SK-N-SH (cell line): ENCODE data around the gene COL4A3. TPM values are rescaled to one million over a fixed set of nuclear protein-coding genes. Genes with fewer than 3 reads are reported as not detected.

Experiments used
- CTCF ChIA-PET: fragments of 300-600, 350-600 bp; formaldehyde crosslinking; extraction: SDS; loops from one replicate; lab custom pipeline; 2021; lab: Yijun Ruan, JAX
- POLR2A ChIA-PET: fragments of 350-600 bp; sonication (Branson Sonifier 250); formaldehyde crosslinking; extraction: SDS; loops from one replicate; lab custom pipeline; 2020; ENCODE audit warnings: antibody characterized with exemption, inconsistent platforms; lab: Yijun Ruan, JAX
- DNase-seq: peaks from one replicate; pipeline ENCODE4 v3.0.0; 2012
- H2AFZ ChIP-seq: fragments of 200-600 bp; sonication (generic); 2 replicates; pipeline ENCODE4 v1.8.1; 2016; ENCODE audit warnings: antibody characterized with exemption, mild to moderate bottlenecking, low read depth
- H3F3A ChIP-seq: fragments of 200-600 bp; sonication (generic); replicated peaks from 2 replicates; pipeline ENCODE3; 2016; ENCODE audit warnings: antibody characterized with exemption, mild to moderate bottlenecking; ENCODE audit not compliant: insufficient read depth
- H3K27ac ChIP-seq, 2 experiments: fragments of 200-500 bp in 1 of 2; fragments of 200-600 bp in 1 of 2; sonication (Bioruptor generic) in 1 of 2; sonication (generic), shearing (Covaris generic) in 1 of 2; 2 replicates each; pipeline versions ENCODE4 v1.5.1 to v1.6.1; 2014 to 2016; ENCODE audit warnings: low read depth in 2 of 2, inconsistent platforms in 1 of 2, low read length in 1 of 2, mild to moderate bottlenecking in 1 of 2, mixed read lengths in 1 of 2
- H3K27me3 ChIP-seq: fragments of 200-600 bp; sonication (generic), shearing (Covaris generic); 2 replicates; pipeline ENCODE4 v1.6.1; 2016; ENCODE audit warnings: mixed run types; ENCODE audit not compliant: insufficient read depth
- H3K36me3 ChIP-seq, 2 experiments: fragments of 200-500 bp in 1 of 2; fragments of 200-600 bp in 1 of 2; sonication (Bioruptor generic) in 1 of 2; sonication (generic) in 1 of 2; replicated peaks in 1 of 2; 2 replicates each; pipeline versions ENCODE3 to v1.5.1; 2014 to 2016; ENCODE audit warnings: low read length in 1 of 2, mild to moderate bottlenecking in 1 of 2; ENCODE audit not compliant: insufficient read depth in 2 of 2, control insufficient read depth in 1 of 2
- H3K4me1 ChIP-seq, 2 experiments: fragments of 200-500 bp in 1 of 2; fragments of 200-600 bp in 1 of 2; sonication (Bioruptor generic) in 1 of 2; sonication (generic), shearing (Covaris generic) in 1 of 2; 2 replicates each; pipeline versions ENCODE4 v1.5.1 to v1.6.1; 2014 to 2016; ENCODE audit warnings: low read depth in 1 of 2, low read length in 1 of 2, mixed run types in 1 of 2; ENCODE audit not compliant: insufficient read depth in 2 of 2, control insufficient read depth in 1 of 2
- H3K4me2 ChIP-seq: fragments of 200-600 bp; sonication (generic), shearing (Covaris generic); 2 replicates; pipeline ENCODE4 v1.6.1; 2017; ENCODE audit warnings: mixed run types
- H3K4me3 ChIP-seq, 2 experiments: fragments of 200-500 bp in 1 of 2; fragments of 200-600 bp in 1 of 2; sonication (Bioruptor generic) in 1 of 2; sonication (generic), shearing (Covaris generic) in 1 of 2; 2 replicates each; pipeline versions ENCODE4 v1.5.1 to v1.8.1; 2014 to 2016; ENCODE audit warnings: low read depth in 2 of 2, inconsistent platforms in 1 of 2, low read length in 1 of 2, mild to moderate bottlenecking in 1 of 2, mixed read lengths in 1 of 2, moderate library complexity in 1 of 2
- H3K79me2 ChIP-seq: fragments of 200-600 bp; sonication (generic); 2 replicates; pipeline ENCODE4 v1.8.1; 2017; ENCODE audit warnings: mild to moderate bottlenecking; ENCODE audit not compliant: insufficient read depth
- H3K9ac ChIP-seq: fragments of 200-600 bp; sonication (generic); 2 replicates; pipeline ENCODE4 v1.6.1; 2017; ENCODE audit warnings: mixed run types
- H3K9me2 ChIP-seq: fragments of 200-600 bp; sonication (generic); 2 replicates; pipeline ENCODE4 v1.6.1; 2017; ENCODE audit warnings: mixed run types
- H3K9me3 ChIP-seq: fragments of 200-600 bp; sonication (generic); 2 replicates; pipeline ENCODE4 v1.6.1; 2017; ENCODE audit warnings: mixed run types, mild to moderate bottlenecking, moderate library complexity
- H4K20me1 ChIP-seq: fragments of 200-600 bp; sonication (generic); 2 replicates; pipeline ENCODE4 v1.6.1; 2017; ENCODE audit warnings: mild to moderate bottlenecking, mixed run types; ENCODE audit not compliant: insufficient read depth
- CTCF ChIP-seq: fragments of 200-600 bp; sonication (generic); IDR thresholded peaks from 2 replicates; pipeline ENCODE4 v1.6.1; 2017; ENCODE audit warnings: antibody characterized with exemption, mild to moderate bottlenecking, moderate library complexity
- ELF1 ChIP-seq: IDR thresholded peaks from 2 replicates; pipeline ENCODE4 v1.4.0; 2012
- EP300 ChIP-seq, 2 experiments: IDR thresholded peaks; 2 replicates each; pipeline versions ENCODE4 v1.4.0 to v1.6.1; 2012; ENCODE audit warnings: borderline replicate concordance in 1 of 2, low read depth in 1 of 2, low read length in 1 of 2
- EZH2phosphoT487 ChIP-seq: fragments of 200-600 bp; sonication (generic); IDR thresholded peaks from 2 replicates; pipeline ENCODE4 v1.6.1; 2017; ENCODE audit warnings: low read depth, mixed run types, mild to moderate bottlenecking, antibody characterized with exemption, moderate library complexity, borderline replicate concordance
- FOXJ3 ChIP-seq: sonication (generic); formaldehyde crosslinking; IDR thresholded peaks from 2 replicates; pipeline ENCODE4 v1.5.1; 2020; ENCODE audit warnings: mild to moderate bottlenecking, missing genetic modification reagents
- GATA2 ChIP-seq: sonication (generic); formaldehyde crosslinking; IDR thresholded peaks from 2 replicates; pipeline ENCODE4 v1.5.0; 2020; ENCODE audit warnings: mild to moderate bottlenecking, missing genetic modification reagents
- MAX ChIP-seq: IDR thresholded peaks from 2 replicates; pipeline ENCODE4 v1.4.0; 2012; ENCODE audit warnings: low read depth
- MEF2A ChIP-seq: IDR thresholded peaks from 2 replicates; pipeline ENCODE4 v1.4.0; 2012; ENCODE audit warnings: low read depth, borderline replicate concordance
- NRF1 ChIP-seq: IDR thresholded peaks from 2 replicates; pipeline ENCODE4 v1.6.1; 2012; ENCODE audit warnings: low read depth, mild to moderate bottlenecking, low read length
- RAD21 ChIP-seq: IDR thresholded peaks from 2 replicates; pipeline ENCODE4 v1.6.1; 2012; ENCODE audit warnings: mild to moderate bottlenecking, low read length
- RCOR1 ChIP-seq: fragments of 150-350 bp; IDR thresholded peaks from 2 replicates; pipeline ENCODE4 v1.6.1; 2017; ENCODE audit warnings: antibody characterized with exemption, low read length
- RXRA ChIP-seq: IDR thresholded peaks from 2 replicates; pipeline ENCODE4 v1.4.0; 2012; ENCODE audit warnings: low read depth, mild to moderate bottlenecking, borderline replicate concordance
- SMC3 ChIP-seq: IDR thresholded peaks from 2 replicates; pipeline ENCODE4 v1.6.1; 2012; ENCODE audit warnings: low read depth, low read length, improper control_type of control experiment
- TAF1 ChIP-seq: IDR thresholded peaks from 2 replicates; pipeline ENCODE4 v1.6.1; 2012; ENCODE audit warnings: low read depth, mild to moderate bottlenecking, low read length, moderate library complexity, borderline replicate concordance
- TCF12 ChIP-seq: IDR thresholded peaks from 2 replicates; pipeline ENCODE4 v1.4.0; 2012
- TEAD4 ChIP-seq: IDR thresholded peaks from 2 replicates; pipeline ENCODE4 v1.4.0; 2012; ENCODE audit warnings: mild to moderate bottlenecking, borderline replicate concordance; ENCODE audit not compliant: insufficient read depth
- USF1 ChIP-seq: IDR thresholded peaks from 2 replicates; pipeline ENCODE4 v1.4.0; 2012; ENCODE audit warnings: low read depth, borderline replicate concordance
- USF2 ChIP-seq: fragments of 150-350 bp; IDR thresholded peaks from 2 replicates; pipeline ENCODE4 v1.6.1; 2017; ENCODE audit warnings: antibody characterized with exemption, low read length, low read depth, borderline replicate concordance
- YY1 ChIP-seq: IDR thresholded peaks from 2 replicates; pipeline ENCODE4 v1.4.0; 2012; ENCODE audit warnings: low read depth, mild to moderate bottlenecking
- whole genome bisulfite sequencing: methylation state at CpG from one replicate; pipeline ENCODE4 v1.1.6; 2017; ENCODE audit warnings: low lambda C conversion rate; 5-methylcytosine and 5-hydroxymethylcytosine counted together
- polyA plus RNA-seq, 3 experiments: library from polyadenylated mRNA; depleted of rRNA; stranded (reverse); fragments of >200 nt; gene quantifications; 2 replicates each; pipeline ENCODE4 v1.2.3, GENCODE V29; 2012

COL4A3 gene
- polyA plus RNA-seq, 1 of the 3 experiments (the other 2 are of a cell fraction): not detected

GRCh38 chr2:227219312-227220105 is 55.1 kb downstream of the COL4A3 start:
- POLR2A ChIA-PET: no interaction called here
- DNase-seq: no peak
- WGBS: 36% methylated on average over 4 of the region's 4 CpGs

More at GRCh38 chr2:227219312-227220105, 55.1 kb downstream of the COL4A3 start:
- H3K4me3 ChIP-seq: no peak overlapping the region
- no peaks in the 10 kb centered on the region for H3K79me2 ChIP-seq
- no peaks in the 10 kb centered on the region for H3K9me3 ChIP-seq
- H3K9ac ChIP-seq: no peak overlapping the region
- H3F3A ChIP-seq: no peaks in the 10 kb centered on the region
- TF ChIP-seq CTCF (no peak), USF1 (no peak), MAX (no peak), EZH2phosphoT487 (no peak), TEAD4 (no peak), MEF2A (no peak), TAF1 (no peak), SMC3 (no peak), YY1 (no peak), RXRA (no peak), FOXJ3 (CRISPR knock-in tag) (no peak), EP300 (IDR thresholded peaks at IDR 0.05; ENCODE audit: borderline replicate concordance in 1 of 2, low read depth in 1 of 2, low read length in 1 of 2) (no peak), GATA2 (no peak), USF2 (no peak), RAD21 (no peak), NRF1 (no peak), RCOR1 (no peak), ELF1 (no peak), TCF12 (no peak)
- TF ChIP-seq, all 33 proteins: peak for 0
- CTCF ChIA-PET: interaction anchor here (2.0 kb wide), 1 partner anchor 19 kb away, joined by 9 read pairs; no protein-coding TSS in a partner anchor
- Histone ChIP-seq H2AFZ (no peak overlapping the region), H3K4me1 (no peaks in the 10 kb centered on the region), H3K36me3 (no peaks in the 10 kb centered on the region), H3K4me2 (no peak overlapping the region), H3K9me2 (no peaks in the 10 kb centered on the region), H3K27ac (no peak overlapping the region), H3K27me3 (no peaks in the 10 kb centered on the region), H4K20me1 (no peaks in the 10 kb centered on the region)
